Measurements from ENCODE around the gene ELAVL1.

- TF ChIP-seq CTCF (IDR thresholded peaks at IDR 0.05; ENCODE audit: insufficient read depth, low read depth, low read length) (no peak), EZH2 (IDR thresholded peaks at IDR 0.05; ENCODE audit: insufficient read depth, low read length) (no peak)
Measured at GRCh38 chr19:8028951-8029491, 23.6 kb upstream of the ELAVL1 start.
